AG04450 (cell line): Measurements from ENCODE around the gene STX16. TPM values are rescaled to one million over a fixed set of nuclear protein-coding genes. Genes with fewer than 3 reads are reported as not detected.

Experiments
- CTCF ChIA-PET: fragments of 300-600, 350-600 bp; formaldehyde crosslinking; extraction: SDS; loops from one replicate; lab custom pipeline; 2022; ENCODE audit warnings: antibody characterized with exemption, inconsistent platforms; lab: Charles Lee
- POLR2A ChIA-PET: fragments of 350-600 bp; formaldehyde crosslinking; extraction: SDS; loops from one replicate; lab custom pipeline; 2021; ENCODE audit warnings: antibody characterized with exemption, inconsistent platforms; lab: Yijun Ruan, JAX
- DNase-seq: peaks from one replicate; pipeline ENCODE4 v3.0.0-alpha.2; 2011; ENCODE audit warnings: low read depth, low spot score
- H3K27ac ChIP-seq: one replicate; pipeline ENCODE4 v1.5.1; 2012; ENCODE audit warnings: low read depth, low read length, control low read depth
- H3K27me3 ChIP-seq: one replicate; pipeline ENCODE4 v1.6.0; 2012; ENCODE audit warnings: low read length; ENCODE audit not compliant: control insufficient read depth, insufficient read depth
- H3K4me3 ChIP-seq: 2 replicates; pipeline ENCODE4 v1.5.1; 2011; ENCODE audit warnings: mild to moderate bottlenecking, low read depth, low read length, control low read depth
- H3K9me3 ChIP-seq: 2 replicates; pipeline ENCODE4 v1.5.1; 2012; ENCODE audit warnings: low read length; ENCODE audit not compliant: control insufficient read depth, insufficient read depth
- CTCF ChIP-seq: IDR thresholded peaks from 2 replicates; pipeline ENCODE4 v1.5.1; 2011; ENCODE audit warnings: low read depth, low read length, control low read depth, inconsistent platforms
- polyA plus RNA-seq: library from polyadenylated mRNA; depleted of rRNA; stranded (reverse); fragments of >200 nt; gene quantifications from 2 replicates; pipeline ENCODE4 v1.2.3, GENCODE V29; 2011

Gene STX16
- polyA plus RNA-seq, 1 experiment, result 51.9 TPM

- no peak for TF ChIP-seq CTCF
- DNase-seq, result no peak
- peaks cover 4% of the 10 kb centered on the region for H3K27me3 ChIP-seq
- no peak overlapping the region for H3K27ac ChIP-seq
- H3K9me3 ChIP-seq, result no peaks in the 10 kb centered on the region
- POLR2A ChIA-PET, result no interaction called here
- CTCF ChIA-PET, result no interaction called here
- no peak overlapping the region for H3K4me3 ChIP-seq
Observed at GRCh38 chr20:58714340-58714922, 63.3 kb downstream of the STX16 start.

GRCh38 chr20:58714923-58715351, 63.9 kb downstream of the STX16 start:
- Histone ChIP-seq H3K4me3 (no peak overlapping the region), H3K27me3 (peaks cover 4% of the 10 kb centered on the region), H3K27ac (no peak overlapping the region), H3K9me3 (no peaks in the 10 kb centered on the region)
- TF ChIP-seq CTCF, result no peak
- POLR2A ChIA-PET, result interaction anchor here (0.6 kb wide), 1 partner anchor 24 kb away, joined by 6 read pairs; no protein-coding TSS in a partner anchor
- CTCF ChIA-PET, result no interaction called here
- no peak for DNase-seq

GRCh38 chr20:58715391-58715800, 64.3 kb downstream of the STX16 start:
- CTCF ChIA-PET, result no interaction called here
- peaks cover 4% of the 10 kb centered on the region for H3K27me3 ChIP-seq
- TF ChIP-seq CTCF, result no peak
- DNase-seq, result no peak
- no peaks in the 10 kb centered on the region for H3K9me3 ChIP-seq
- POLR2A ChIA-PET, result interaction anchor here (0.6 kb wide), 1 partner anchor 24 kb away, joined by 6 read pairs; no protein-coding TSS in a partner anchor
- no peak overlapping the region for H3K4me3 ChIP-seq
- no peak overlapping the region for H3K27ac ChIP-seq

- Histone ChIP-seq H3K9me3 (no peaks in the 10 kb centered on the region), H3K27me3 (peaks cover 8% of the 10 kb centered on the region), H3K4me3 (no peak overlapping the region), H3K27ac (no peak overlapping the region)
- CTCF ChIA-PET, result no interaction called here
- POLR2A ChIA-PET, result interaction anchor here (0.6 kb wide), 1 partner anchor 25 kb away, joined by 6 read pairs; no protein-coding TSS in a partner anchor
- no peak for TF ChIP-seq CTCF
- DNase-seq, result no peak
Observed at GRCh38 chr20:58715801-58716475, 64.9 kb downstream of the STX16 start.

- DNase-seq, result no peak
- no peak for TF ChIP-seq CTCF
- POLR2A ChIA-PET, result no interaction called here
- CTCF ChIA-PET, result no interaction called here
- no peak overlapping the region for H3K4me3 ChIP-seq
- H3K27ac ChIP-seq, result no peak overlapping the region
- H3K27me3 ChIP-seq, result peaks cover 10% of the 10 kb centered on the region
- no peaks in the 10 kb centered on the region for H3K9me3 ChIP-seq
Observed at GRCh38 chr20:58716476-58717277, 65.6 kb downstream of the STX16 start.
